Measurements from ENCODE around the gene CDC37. TPM values are rescaled to one million over a fixed set of nuclear protein-coding genes. Genes with fewer than 3 reads are reported as not detected.

CDC37 gene
- total RNA-seq, 4 donors from 2014 or later = 128 to 171 (median 152) TPM

DNA sequence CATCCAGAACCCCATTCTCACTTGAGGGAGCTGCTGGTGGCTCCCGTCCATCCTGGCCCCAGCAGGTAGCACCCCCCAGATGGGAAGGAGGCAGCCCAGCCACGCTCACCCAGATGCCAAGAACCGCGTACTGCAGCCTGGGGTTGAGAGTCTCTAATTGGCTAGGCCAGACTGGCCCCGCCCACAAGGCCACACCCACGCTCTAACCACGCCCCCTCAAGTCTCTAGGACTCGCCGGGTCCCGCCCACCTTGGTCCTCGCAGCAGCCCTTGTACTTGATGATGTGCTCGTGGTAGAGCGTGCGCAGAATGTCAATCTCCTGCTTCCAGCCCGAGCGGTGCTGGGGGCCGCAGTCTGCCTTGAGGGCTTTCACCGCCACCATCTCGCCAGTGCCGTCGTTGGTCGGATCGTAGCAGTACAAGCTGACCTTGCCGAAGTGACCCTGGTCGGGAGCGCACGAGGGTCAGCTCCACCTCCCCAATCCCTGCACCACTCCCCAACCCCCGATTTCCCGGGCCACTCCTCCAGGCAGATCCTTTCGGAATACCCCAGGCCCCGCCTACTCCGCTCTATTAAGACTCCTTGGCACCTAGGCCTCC is 49.5 kb downstream of the CDC37 start:
- H3K27me3 ChIP-seq = no peaks in the 10 kb centered on the region
- H3K27ac ChIP-seq = peak overlapping the region in 2 of 4 donors; percentile 54 to 69
- WGBS, 2 donors = 89 to 94% methylated on average over 23 to 24 of the region's 32 CpGs
- peak overlapping the region in 1 of 4 donors; percentile 32 for H3K4me3 ChIP-seq
- no peak for DNase-seq
- H3K9me3 ChIP-seq = no peaks in the 10 kb centered on the region
- intact Hi-C loops (cut with DNase I) = no loop called here
- H3K4me1 ChIP-seq = peaks cover 0 to 8% (median 0%) of the 10 kb centered on the region in 3 donors
- TF ChIP-seq, protein P1, sequence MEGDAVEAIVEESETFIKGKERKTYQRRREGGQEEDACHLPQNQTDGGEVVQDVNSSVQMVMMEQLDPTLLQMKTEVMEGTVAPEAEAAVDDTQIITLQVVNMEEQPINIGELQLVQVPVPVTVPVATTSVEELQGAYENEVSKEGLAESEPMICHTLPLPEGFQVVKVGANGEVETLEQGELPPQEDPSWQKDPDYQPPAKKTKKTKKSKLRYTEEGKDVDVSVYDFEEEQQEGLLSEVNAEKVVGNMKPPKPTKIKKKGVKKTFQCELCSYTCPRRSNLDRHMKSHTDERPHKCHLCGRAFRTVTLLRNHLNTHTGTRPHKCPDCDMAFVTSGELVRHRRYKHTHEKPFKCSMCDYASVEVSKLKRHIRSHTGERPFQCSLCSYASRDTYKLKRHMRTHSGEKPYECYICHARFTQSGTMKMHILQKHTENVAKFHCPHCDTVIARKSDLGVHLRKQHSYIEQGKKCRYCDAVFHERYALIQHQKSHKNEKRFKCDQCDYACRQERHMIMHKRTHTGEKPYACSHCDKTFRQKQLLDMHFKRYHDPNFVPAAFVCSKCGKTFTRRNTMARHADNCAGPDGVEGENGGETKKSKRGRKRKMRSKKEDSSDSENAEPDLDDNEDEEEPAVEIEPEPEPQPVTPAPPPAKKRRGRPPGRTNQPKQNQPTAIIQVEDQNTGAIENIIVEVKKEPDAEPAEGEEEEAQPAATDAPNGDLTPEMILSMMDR (IDR thresholded peaks at IDR 0.05) = no peak
- no peak for TF ChIP-seq POLR2A (IDR thresholded peaks at IDR 0.05)
- H3K36me3 ChIP-seq = peaks cover 6 to 98% (median 43%) of the 10 kb centered on the region in 3 donors

DNA sequence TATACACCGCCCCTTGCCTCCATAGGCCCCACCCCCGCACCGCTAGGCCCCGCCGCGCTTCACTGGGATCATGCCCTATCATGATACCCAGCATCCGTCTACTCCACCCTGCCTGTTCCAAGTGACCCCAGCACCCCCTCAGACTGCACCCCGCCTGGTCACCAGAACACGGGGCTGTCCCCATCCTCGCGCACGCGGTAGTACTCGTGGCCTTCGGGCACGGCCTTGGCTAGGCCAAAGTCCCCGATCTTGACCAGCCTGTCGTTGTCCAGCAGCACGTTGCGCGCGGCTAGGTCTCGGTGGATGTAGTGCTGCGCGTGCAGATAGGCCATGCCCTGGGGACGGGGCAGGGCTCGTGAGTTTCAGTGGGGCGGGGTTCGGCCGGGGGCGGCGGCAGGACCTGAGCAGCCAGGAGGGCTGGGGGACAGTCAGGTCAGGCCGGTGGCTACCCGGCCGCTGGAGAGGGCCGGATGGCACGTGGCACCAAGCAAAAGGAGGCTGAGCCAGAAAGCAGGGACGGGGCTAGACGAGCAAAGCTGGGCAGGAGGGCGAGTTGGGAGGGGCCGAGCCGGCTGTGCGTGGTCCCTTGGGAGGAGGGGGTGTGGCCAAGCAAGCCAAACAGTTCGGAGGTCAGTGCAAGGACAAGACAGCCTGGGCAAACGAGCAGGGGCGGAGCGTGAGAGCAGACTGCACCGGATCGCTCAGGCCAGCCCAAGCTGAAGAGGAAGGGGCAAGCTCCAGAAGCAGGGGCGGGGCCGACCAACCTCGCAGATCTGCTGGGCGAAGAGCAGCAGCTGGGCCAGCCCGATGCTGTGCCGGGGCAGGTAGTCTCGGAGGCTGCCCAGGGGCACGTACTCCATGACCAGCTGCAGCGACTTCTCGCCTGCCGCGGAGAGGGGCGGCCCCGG is 50.3 kb downstream of the CDC37 start:
- Histone ChIP-seq H3K9me3 (no peaks in the 10 kb centered on the region), H3K4me3 (peak overlapping the region in 1 of 4 donors; percentile 32), H3K27ac (peak overlapping the region in 2 of 4 donors; percentile 59 to 69), H3K4me1 (peaks cover 0 to 8% (median 0%) of the 10 kb centered on the region in 3 donors), H3K27me3 (no peaks in the 10 kb centered on the region), H3K36me3 (peaks cover 6 to 89% (median 39%) of the 10 kb centered on the region in 3 donors)
- TF ChIP-seq, protein P1 (IDR thresholded peaks at IDR 0.05) = no peak
- no peak for TF ChIP-seq POLR2A (IDR thresholded peaks at IDR 0.05)
- intact Hi-C loops (cut with DNase I) = no loop called here
- 79 to 87% methylated on average over 17 to 25 of the region's 63 CpGs for WGBS, 2 donors
- no peak for DNase-seq

DNA sequence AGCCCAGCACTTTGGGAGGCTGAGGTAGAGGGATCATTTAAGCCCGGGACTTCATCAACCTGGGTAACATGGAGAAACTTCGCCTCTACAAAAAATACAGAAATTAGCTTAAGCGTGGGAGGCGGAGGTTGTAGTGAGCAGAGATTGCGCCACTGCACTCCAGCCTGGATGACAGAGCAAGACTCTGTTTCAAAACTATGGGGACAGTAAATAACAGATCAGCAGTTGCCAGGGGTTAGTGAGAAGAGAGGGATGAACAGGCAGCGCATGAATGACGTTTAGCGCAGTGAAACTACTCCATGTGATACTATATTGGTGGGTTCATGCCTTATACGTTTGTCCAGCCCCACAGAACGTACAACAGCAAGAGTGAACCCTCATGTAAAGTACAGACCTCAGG is 56.8 kb downstream of the CDC37 start:
- WGBS, 2 donors = 75 to 82% methylated on average over 10 of the region's 10 CpGs
- H3K36me3 ChIP-seq = peaks cover 0 to 24% (median 4%) of the 10 kb centered on the region in 3 donors
- no peaks in the 10 kb centered on the region for H3K4me1 ChIP-seq
- H3K4me3 ChIP-seq = no peak overlapping the region
- H3K27me3 ChIP-seq = no peaks in the 10 kb centered on the region
- intact Hi-C loops (cut with DNase I) = no loop called here
- H3K27ac ChIP-seq = no peak overlapping the region
- DNase-seq = no peak
- H3K9me3 ChIP-seq = no peaks in the 10 kb centered on the region
- TF ChIP-seq POLR2A (IDR thresholded peaks at IDR 0.05) = no peak
- TF ChIP-seq, protein P1 (IDR thresholded peaks at IDR 0.05) = no peak

DNA sequence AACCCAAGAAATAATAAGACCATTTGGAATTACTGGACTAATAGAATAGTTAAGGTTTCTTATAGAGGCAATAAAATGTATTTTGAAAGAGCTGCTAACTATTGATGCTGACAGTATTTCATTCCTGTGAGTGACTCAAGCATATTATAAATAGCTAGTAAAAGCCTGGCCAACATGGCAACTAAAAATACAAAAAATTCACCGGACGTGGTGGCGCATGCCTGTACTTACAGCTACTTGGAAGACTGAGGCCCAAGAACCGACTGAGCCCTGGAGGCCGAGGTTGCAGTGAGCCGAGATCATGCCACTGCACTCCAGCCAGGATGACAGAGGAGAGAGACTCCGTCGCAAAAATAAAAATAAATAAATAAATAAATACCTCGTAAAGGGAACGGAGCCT is 58.6 kb downstream of the CDC37 start:
- peaks cover 0 to 6% (median 0%) of the 10 kb centered on the region in 3 donors for H3K36me3 ChIP-seq
- no peak for DNase-seq
- TF ChIP-seq, protein P1 (IDR thresholded peaks at IDR 0.05) = no peak
- TF ChIP-seq POLR2A (IDR thresholded peaks at IDR 0.05) = no peak
- no peak overlapping the region for H3K27ac ChIP-seq
- intact Hi-C loops (cut with DNase I) = no loop called here
- no peaks in the 10 kb centered on the region for H3K27me3 ChIP-seq
- no peak overlapping the region for H3K4me3 ChIP-seq
- 88 to 91% methylated on average over 10 of the region's 10 CpGs for whole genome bisulfite sequencing, 2 donors
- H3K4me1 ChIP-seq = no peaks in the 10 kb centered on the region
- no peaks in the 10 kb centered on the region for H3K9me3 ChIP-seq

DNA sequence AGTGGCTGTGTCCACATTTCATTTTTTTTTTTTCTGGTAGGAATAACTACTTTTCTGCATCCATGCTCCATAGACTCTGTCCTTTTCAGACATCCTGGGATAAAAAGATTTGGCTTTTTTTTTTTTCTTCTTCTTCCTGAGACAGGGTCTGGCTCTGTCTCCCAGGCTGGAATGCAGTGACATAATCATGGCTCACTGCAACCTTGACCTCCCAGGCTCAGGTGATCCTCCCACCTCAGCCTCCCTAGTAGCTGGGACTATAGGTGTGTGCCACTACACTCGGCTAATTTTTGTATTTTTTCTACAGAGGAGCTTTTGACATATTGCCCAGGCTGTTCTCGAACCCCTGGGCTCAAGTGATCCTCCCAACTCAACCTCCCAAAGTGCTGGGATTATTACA is 59.8 kb downstream of the CDC37 start:
- Histone ChIP-seq H3K36me3 (no peaks in the 10 kb centered on the region), H3K27me3 (no peaks in the 10 kb centered on the region), H3K9me3 (no peaks in the 10 kb centered on the region), H3K4me1 (no peaks in the 10 kb centered on the region), H3K27ac (no peak overlapping the region), H3K4me3 (no peak overlapping the region)
- TF ChIP-seq, protein P1 (IDR thresholded peaks at IDR 0.05) = no peak
- no peak for TF ChIP-seq POLR2A (IDR thresholded peaks at IDR 0.05)
- no peak for DNase-seq
- 66 to 72% methylated on average over 2 of the region's 2 CpGs for WGBS, 2 donors
- intact Hi-C loops (cut with DNase I) = no loop called here

Data from esophagus squamous epithelium (tissue), 5 donors.